GM21381 (cell line): ENCODE data around the gene PEAK3.

Experiments used
- ATAC-seq: cut with Tn5 transposase; IDR thresholded peaks from one replicate; pipeline ENCODE4 v1.9.1; 2021; ENCODE audit warnings: mild to moderate bottlenecking, moderate library complexity; ENCODE audit not compliant: unreplicated experiment

PEAK3 gene

GRCh38 chr19:2315818-2316353 is 33.9 kb upstream of the PEAK3 start:
- ATAC-seq, result no peak

DNA sequence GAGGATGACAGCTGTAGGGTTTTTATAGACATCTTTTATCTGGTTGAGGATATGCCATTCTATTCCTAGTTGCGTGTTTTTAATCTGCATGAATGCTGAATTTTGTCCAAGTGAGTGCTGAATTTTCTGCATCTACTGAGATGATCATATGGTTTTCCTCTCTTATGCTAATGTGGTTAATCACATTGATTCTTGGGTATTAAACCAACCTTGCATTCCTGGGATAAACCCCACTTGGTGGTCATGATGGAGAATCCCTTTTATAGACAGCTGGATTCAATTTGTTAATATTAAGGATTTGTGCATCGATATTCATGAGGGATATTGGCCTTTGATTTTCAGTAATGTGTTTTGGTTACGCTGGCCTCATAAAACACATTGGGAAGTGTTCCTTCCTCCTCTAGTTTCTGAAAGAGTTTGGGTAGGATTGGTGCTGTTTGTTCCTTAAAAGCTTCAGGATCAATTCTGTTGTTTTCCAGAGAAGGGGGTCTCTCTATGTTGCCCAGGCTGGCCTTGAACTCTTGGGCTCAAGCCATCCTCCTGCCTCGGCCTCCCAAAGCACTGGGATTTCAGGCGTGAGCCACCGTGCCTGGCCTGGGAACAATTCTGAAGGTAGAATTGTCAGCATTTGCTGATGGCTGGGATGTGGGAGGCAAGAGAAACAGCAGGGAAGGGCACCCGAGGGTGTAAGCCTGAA is 33.3 kb upstream of the PEAK3 start:
- no peak for ATAC-seq

GRCh38 chr19:2312820-2313501 is 31.0 kb upstream of the PEAK3 start:
- ATAC-seq, result no peak

- no peak for ATAC-seq
These were observed 29.1 kb upstream of the PEAK3 start for GRCh38 chr19:2311093-2311492.

- no peak for ATAC-seq
These were observed 27.9 kb upstream of the PEAK3 start for GRCh38 chr19:2309734-2310362.

GRCh38 chr19:2308114-2308556 is 26.2 kb upstream of the PEAK3 start, which contains the start of gene LINGO3:
LINGO3 (minus strand) TSS chr19:2308154; CDS start chr19:2291776, 16,378 bp downstream.
- no peak for ATAC-seq

- ATAC-seq, result no peak
These were observed 25.6 kb upstream of the PEAK3 start for GRCh38 chr19:2307518-2308012.

GRCh38 chr19:2306971-2307370 is 25.0 kb upstream of the PEAK3 start:
- ATAC-seq, result no peak

DNA sequence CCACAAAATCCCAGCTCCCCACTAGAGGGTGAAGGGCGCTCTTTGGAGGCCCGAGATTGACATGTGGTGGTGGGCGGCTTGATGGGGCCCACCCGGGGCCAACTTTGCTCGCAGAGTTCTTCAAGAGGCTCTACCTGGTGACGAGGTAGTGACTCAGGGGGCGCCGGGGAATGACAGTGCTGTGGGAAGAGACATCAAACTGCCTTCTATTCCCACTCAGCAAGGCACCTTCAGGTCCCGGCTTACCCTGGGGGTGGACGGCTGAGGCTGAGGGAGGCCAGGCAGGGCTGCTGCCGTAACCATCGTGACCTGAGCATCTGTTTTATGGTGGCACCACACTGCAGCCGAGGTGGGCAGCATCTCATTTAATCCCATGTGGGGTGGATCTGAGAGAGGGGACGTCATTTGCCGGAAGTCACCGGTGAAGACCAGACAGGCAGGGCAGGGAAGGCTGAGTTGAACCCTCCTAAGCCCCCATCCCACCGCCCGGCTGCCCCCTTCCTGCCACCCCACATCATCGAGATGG is 24.4 kb upstream of the PEAK3 start:
- no peak for ATAC-seq

DNA sequence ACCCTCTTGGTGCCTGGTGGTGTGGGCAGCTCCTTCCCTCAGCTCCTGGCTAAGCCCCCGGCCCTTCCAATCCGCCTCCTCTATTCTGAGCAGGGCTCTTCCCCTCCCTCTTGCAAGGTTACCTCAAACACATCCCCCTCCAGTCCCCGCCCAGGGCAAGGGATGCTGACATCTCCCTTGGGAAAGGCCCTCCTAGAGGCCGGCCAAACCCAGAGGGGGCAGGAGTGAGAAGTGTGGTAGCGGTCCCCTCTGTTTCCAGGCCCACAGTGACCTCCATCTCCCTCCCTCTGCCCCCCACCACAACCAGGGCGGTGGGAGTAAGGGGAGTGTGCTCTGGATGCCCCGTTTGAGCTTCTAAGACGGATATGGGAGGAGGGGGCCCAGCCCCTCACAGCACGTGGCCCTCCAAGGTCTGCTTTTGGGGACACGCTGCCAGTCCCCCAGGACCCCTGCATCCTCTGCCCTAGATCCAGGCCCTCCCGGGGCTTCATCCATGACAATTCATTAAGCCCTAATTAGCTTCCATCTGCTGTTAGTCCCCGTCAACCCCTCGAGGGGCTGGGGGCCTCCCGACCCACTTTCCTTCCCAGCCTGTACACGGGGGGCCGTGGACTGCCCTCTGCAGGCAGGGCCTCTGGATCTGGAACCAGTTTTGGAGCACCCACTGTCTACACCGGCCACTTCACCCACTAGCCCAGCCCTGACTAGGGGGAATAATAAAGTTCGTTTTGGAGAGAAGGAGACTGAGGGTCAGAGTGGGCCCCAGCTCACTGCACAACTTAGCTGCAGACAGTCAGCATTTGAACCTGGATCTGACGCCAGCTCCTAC is 23.7 kb upstream of the PEAK3 start:
- ATAC-seq, result no peak

DNA sequence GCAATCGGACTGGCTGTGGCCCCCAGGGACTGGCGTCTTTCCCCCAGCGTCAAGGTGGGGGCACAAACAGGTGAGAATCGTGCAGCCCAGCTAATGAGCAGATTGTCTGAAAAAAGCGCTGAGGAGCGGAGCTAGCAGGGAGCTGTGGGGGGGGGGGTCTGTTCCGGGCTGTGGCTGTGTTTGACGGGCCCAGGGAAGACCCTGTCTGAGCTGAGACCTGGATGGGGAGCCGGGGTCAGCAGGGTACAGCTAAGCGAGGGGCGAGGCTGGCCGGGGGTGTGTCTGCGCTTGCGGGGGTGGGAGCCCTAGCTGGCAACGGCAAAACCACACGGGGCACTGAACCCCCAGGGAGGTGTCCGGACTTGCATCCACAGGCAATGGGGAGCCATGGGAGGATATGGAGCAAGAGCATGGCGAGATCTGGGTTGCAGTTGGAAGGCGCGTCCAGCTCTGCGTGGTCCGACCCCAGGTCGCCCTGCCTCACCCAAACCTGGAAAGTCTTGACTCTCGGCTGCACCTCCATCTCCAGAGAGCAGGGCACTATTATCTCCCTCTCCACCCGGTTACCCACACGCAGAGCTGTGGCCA is 21.3 kb upstream of the PEAK3 start:
- ATAC-seq, result no peak

DNA sequence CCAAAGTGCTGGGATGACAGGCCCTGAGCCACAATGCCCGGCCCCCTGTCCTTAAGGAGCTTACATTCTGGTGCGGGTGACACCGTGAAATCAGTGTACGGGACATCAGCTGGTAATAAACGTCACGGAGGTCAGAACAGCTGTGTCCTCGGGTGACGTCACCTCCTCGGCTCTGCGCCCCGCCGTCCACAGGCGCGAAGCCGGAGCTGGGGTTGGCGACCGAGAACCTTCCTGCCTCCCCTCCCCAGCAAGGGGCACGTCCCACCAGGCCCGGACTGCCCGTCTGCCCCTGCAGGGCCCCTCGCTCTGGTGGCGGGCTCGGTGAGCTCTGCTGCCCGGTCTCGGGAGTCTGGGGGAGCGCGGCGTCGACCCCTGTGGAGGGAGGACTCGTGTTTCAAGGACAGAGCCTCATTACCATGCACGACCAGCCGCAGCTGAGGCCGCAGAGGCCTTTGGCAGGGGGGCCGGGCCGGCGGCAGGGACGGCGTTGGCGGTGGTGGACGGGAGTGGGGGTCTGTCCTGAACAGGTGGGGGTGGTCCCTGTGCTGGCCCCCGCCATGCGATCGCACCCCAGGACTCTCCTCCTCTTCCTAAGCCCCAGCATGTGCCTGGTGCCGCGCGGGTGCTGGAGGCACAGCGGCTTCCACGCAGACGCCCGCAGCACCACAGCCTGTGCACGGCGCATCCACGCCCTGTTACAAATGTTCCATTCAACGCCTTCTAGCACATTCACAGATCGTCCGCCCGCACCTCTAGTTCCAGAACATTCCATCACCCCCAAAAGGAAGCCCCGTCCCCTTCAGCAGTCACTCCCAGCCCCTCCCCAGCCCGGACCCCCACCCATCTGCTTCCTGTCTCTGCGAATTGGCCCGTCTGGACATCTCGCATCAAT is 20.6 kb upstream of the PEAK3 start:
- ATAC-seq, result no peak

- ATAC-seq, result no peak
These were observed 18.6 kb upstream of the PEAK3 start for GRCh38 chr19:2300533-2300932.

DNA sequence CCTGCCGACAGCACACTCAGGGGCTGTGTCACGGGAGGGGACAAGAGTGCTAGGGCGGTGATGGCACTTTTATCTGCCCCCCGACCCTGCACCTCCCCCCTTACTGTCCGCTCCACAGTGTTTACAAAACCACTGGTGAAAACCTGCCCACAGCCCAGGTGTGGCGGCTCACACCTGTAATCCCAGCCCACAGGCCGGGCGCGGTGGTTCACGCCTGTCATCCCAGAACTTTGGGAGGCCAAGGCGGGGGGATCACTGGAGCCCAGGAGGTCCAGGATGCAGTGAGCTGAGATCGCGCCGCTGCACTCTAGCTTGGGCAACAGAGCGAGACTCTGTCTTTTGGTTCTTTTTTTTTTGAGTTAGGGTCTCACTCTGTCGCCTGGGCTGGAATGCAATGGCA is 14.2 kb upstream of the PEAK3 start:
- ATAC-seq, result no peak

- ATAC-seq, result no peak
These were observed 12.8 kb upstream of the PEAK3 start for GRCh38 chr19:2294687-2295335.

DNA sequence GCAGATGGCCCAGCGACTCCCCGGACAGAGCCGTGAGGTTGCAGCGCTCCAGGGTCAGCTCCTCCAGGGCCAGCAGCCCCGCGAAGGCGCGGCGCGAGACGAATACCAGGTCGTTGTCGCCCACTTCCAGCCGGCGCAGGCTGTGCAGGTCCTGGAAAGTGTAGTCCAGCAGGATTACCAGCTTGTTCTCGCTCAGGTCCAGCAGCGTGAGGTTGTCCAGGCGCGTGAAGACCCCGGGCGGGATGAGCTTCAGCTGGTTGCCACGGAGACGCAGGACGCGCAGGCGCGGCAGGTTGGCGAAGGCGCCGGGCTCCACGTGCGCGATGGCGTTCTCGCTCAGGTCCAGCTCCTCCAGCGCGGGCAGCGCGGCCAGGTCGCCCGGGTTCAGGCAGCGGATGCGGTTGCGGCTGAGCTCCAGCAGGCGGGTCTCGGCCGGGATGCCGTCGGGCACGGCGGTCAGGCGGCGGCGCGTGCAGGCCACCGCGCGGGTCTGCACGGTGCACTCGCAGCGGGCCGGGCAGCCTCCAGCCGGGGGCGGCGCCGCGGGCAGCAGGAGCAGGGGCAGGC is 9.3 kb upstream of the PEAK3 start:
- no peak for ATAC-seq

DNA sequence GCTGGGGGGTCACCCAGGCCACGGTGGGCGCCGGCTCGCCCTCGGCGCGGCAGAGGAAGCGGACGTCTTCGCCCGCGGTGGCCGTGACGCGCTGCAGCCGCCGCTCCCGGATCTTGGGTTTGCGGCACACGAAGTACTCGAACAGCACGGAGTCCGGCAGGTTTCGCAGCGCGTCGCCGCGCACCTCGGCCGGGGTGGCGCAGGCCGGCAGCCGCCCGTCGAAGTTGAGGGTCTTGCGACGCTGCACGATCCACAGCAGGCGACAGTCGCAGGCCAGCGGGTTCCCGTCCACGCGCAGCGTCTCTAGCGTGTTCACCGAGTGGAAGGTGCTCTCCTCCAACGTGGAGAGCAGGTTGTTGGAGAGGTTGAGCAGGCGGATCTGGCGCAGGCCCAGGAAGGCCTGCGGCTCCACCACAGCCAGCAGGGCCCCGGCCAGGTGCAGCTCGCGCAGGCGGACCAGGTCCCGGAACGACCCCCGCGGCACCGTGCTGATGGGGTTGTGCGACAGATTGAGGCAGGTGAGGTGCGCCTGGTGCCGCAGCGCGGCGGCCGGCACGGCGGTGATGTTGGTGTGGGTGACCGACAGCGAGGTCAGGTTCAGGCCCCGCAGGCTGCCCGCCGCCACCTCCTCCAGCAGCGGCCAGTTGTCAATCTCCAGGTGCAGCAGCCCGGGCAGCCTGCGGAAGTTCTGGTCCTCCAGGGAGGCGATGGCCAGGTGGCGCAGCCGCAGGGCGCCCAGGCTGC is 8.6 kb upstream of the PEAK3 start:
- no peak for ATAC-seq
